H1 (cell line): Measurements from ENCODE around the gene MFAP4. TPM values are rescaled to one million over a fixed set of nuclear protein-coding genes. Genes with fewer than 3 reads are reported as not detected.

ENCODE experiments used
- CTCF ChIA-PET: fragments of 300-600 bp; sonication (Branson Sonifier 250); formaldehyde crosslinking; loops from one replicate; lab custom pipeline; 2021; ENCODE audit not compliant: partially characterized antibody; lab: Charles Lee
- POLR2A ChIA-PET: fragments of 300-600 bp; sonication (Branson Sonifier 250); formaldehyde crosslinking; loops from one replicate; lab custom pipeline; 2021; ENCODE audit warnings: inconsistent platforms; ENCODE audit not compliant: partially characterized antibody; lab: Charles Lee
- DNase-seq, 2 experiments: peaks; one replicate each; pipeline versions ENCODE4 v3.0.0 to v3.0.0-alpha.2; 2010 to 2022; ENCODE audit warnings: low spot score in 2 of 2, low read depth in 1 of 2, mixed read lengths in 1 of 2
- FAIRE-seq: peaks from 2 replicates; lab custom pipeline; 2011; peaks lifted over from hg19 to GRCh38; lab: Jason Lieb, UNC
- H2AFZ ChIP-seq: 2 replicates; pipeline ENCODE4 v1.8.1; 2012; ENCODE audit warnings: low read length, inconsistent platforms
- H2AK5ac ChIP-seq: 2 replicates; pipeline ENCODE4 v1.6.1; 2013; ENCODE audit warnings: low read depth, low read length
- H2BK120ac ChIP-seq: replicated peaks from 2 replicates; pipeline ENCODE3; 2013; ENCODE audit warnings: low read depth, low read length, inconsistent platforms
- H2BK12ac ChIP-seq: 2 replicates; pipeline ENCODE4 v1.6.1; 2013; ENCODE audit warnings: low read depth, low read length
- H2BK15ac ChIP-seq: 2 replicates; pipeline ENCODE4 v1.6.1; 2013; ENCODE audit warnings: low read length
- H2BK20ac ChIP-seq: 2 replicates; pipeline ENCODE4 v1.6.1; 2013; ENCODE audit warnings: low read length
- H2BK5ac ChIP-seq: 2 replicates; pipeline ENCODE4 v1.6.1; 2013; ENCODE audit warnings: low read depth, low read length
- H3K14ac ChIP-seq: 2 replicates; pipeline ENCODE4 v1.6.1; 2013; ENCODE audit warnings: inconsistent platforms; ENCODE audit not compliant: insufficient read length
- H3K18ac ChIP-seq: 2 replicates; pipeline ENCODE4 v1.6.1; 2013; ENCODE audit warnings: low read length; ENCODE audit errors: extremely low read depth
- H3K23ac ChIP-seq: 2 replicates; pipeline ENCODE4 v1.6.1; 2013; ENCODE audit warnings: inconsistent platforms; ENCODE audit not compliant: insufficient read length
- H3K23me2 ChIP-seq: 2 replicates; pipeline ENCODE4 v1.6.1; 2013; ENCODE audit warnings: low read depth, low read length
- H3K27ac ChIP-seq: 2 replicates; pipeline ENCODE4 v1.6.1; 2011; ENCODE audit warnings: low read depth, low read length, inconsistent platforms
- H3K27me3 ChIP-seq, 4 experiments: replicated peaks in 1 of 4; 1 replicate in 1 of 4; 2 replicates in 3 of 4; pipeline versions ENCODE4 v1.6.1 to v1.8.1; 2011 to 2013; ENCODE audit warnings: low read length in 3 of 4, mild to moderate bottlenecking in 3 of 4, inconsistent platforms in 2 of 4, mixed read lengths in 2 of 4, moderate library complexity in 1 of 4; ENCODE audit not compliant: control insufficient read depth in 3 of 4, insufficient read depth in 3 of 4; ENCODE audit errors: extremely low read depth in 1 of 4
- H3K36me3 ChIP-seq, 4 experiments: 2 replicates each; pipeline versions ENCODE4 v1.6.1 to v1.8.1; 2011 to 2013; ENCODE audit warnings: mild to moderate bottlenecking in 4 of 4, low read length in 3 of 4, moderate library complexity in 2 of 4, control low read depth in 1 of 4, inconsistent platforms in 1 of 4; ENCODE audit not compliant: insufficient read depth in 4 of 4, control insufficient read depth in 2 of 4
- H3K4ac ChIP-seq: replicated peaks from 2 replicates; pipeline ENCODE3; 2013; ENCODE audit warnings: low read length, low read depth, mixed read lengths, inconsistent platforms; ENCODE audit not compliant: insufficient read length
- H3K4me1 ChIP-seq, 4 experiments: replicated peaks in 1 of 4; 1 replicate in 1 of 4; 2 replicates in 3 of 4; pipeline versions ENCODE4 v1.6.1 to v1.8.1; 2011 to 2013; ENCODE audit warnings: low read length in 3 of 4, inconsistent platforms in 2 of 4, mixed read lengths in 1 of 4; ENCODE audit not compliant: insufficient read depth in 4 of 4, control insufficient read depth in 3 of 4
- H3K4me2 ChIP-seq, 2 experiments: 2 replicates each; pipeline versions ENCODE4 v1.6.1 to v1.8.1; 2011 to 2013; ENCODE audit warnings: low read depth in 2 of 2, low read length in 2 of 2, control low read depth in 1 of 2, inconsistent platforms in 1 of 2, mild to moderate bottlenecking in 1 of 2; ENCODE audit not compliant: insufficient read depth in 1 of 2
- H3K4me3 ChIP-seq, 4 experiments: fragments of 200-600, 300-600 bp in 1 of 4; sonication (generic), shearing (Covaris generic), sonication (Bioruptor Twin) in 1 of 4; 2 replicates each; pipeline versions ENCODE4 v1.5.1 to v1.8.1; 2011 to 2016; ENCODE audit warnings: low read length in 4 of 4, low read depth in 3 of 4, control low read depth in 2 of 4, inconsistent platforms in 2 of 4, mild to moderate bottlenecking in 2 of 4, mixed read lengths in 1 of 4, moderate library complexity in 1 of 4; ENCODE audit not compliant: insufficient read depth in 2 of 4; ENCODE audit errors: extremely low read depth in 1 of 4
- H3K56ac ChIP-seq: replicated peaks from 2 replicates; pipeline ENCODE3; 2013; ENCODE audit warnings: low read depth, mild to moderate bottlenecking, mixed read lengths, low read length, inconsistent platforms; ENCODE audit not compliant: insufficient read length
- H3K79me1 ChIP-seq: 2 replicates; pipeline ENCODE4 v1.6.1; 2013; ENCODE audit warnings: low read depth, low read length, control low read depth
- H3K79me2 ChIP-seq, 2 experiments: 2 replicates each; pipeline versions ENCODE4 v1.6.1 to v1.8.1; 2012 to 2013; ENCODE audit warnings: low read length in 2 of 2, mild to moderate bottlenecking in 2 of 2, inconsistent platforms in 1 of 2; ENCODE audit not compliant: insufficient read depth in 2 of 2, control insufficient read depth in 1 of 2
- H3K9ac ChIP-seq, 4 experiments: replicated peaks in 1 of 4; 1 replicate in 1 of 4; 2 replicates in 3 of 4; pipeline versions ENCODE4 v1.6.1 to v1.8.1; 2011 to 2013; ENCODE audit warnings: low read depth in 3 of 4, low read length in 3 of 4, control low read depth in 2 of 4, mild to moderate bottlenecking in 2 of 4, moderate library complexity in 2 of 4, inconsistent platforms in 1 of 4; ENCODE audit errors: extremely low read depth in 1 of 4
- H3K9me3 ChIP-seq, 2 experiments: 2 replicates each; pipeline versions ENCODE4 v1.6.1 to v1.8.1; 2012 to 2013; ENCODE audit warnings: mild to moderate bottlenecking in 2 of 2, moderate library complexity in 2 of 2, control low read depth in 1 of 2, inconsistent platforms in 1 of 2, low read depth in 1 of 2, low read length in 1 of 2, mixed read lengths in 1 of 2; ENCODE audit not compliant: insufficient read depth in 2 of 2
- H4K20me1 ChIP-seq, 2 experiments: replicated peaks in 1 of 2; 2 replicates each; pipeline versions ENCODE3 to v1.8.1; 2011 to 2013; ENCODE audit warnings: inconsistent platforms in 2 of 2, low read length in 2 of 2, mild to moderate bottlenecking in 1 of 2; ENCODE audit not compliant: insufficient read depth in 2 of 2, control insufficient read depth in 1 of 2
- H4K5ac ChIP-seq: 2 replicates; pipeline ENCODE4 v1.6.1; 2013; ENCODE audit warnings: low read length, low read depth, mixed read lengths, inconsistent platforms; ENCODE audit not compliant: insufficient read length
- H4K8ac ChIP-seq: 2 replicates; pipeline ENCODE4 v1.8.0; 2013; ENCODE audit warnings: mild to moderate bottlenecking, moderate library complexity, low read length, inconsistent platforms; ENCODE audit not compliant: insufficient read depth; ENCODE audit errors: extremely low read depth
- H4K91ac ChIP-seq: replicated peaks from 2 replicates; pipeline ENCODE3; 2013; ENCODE audit warnings: low read length, mixed read lengths, inconsistent platforms; ENCODE audit not compliant: insufficient read length
- CBX8 ChIP-seq: fragments of 300-800, 300-1000 bp; sonication (generic); IDR thresholded peaks from 2 replicates; pipeline ENCODE4 v1.7.1; 2016; ENCODE audit warnings: low read depth, low read length, borderline replicate concordance
- CEBPB ChIP-seq: IDR thresholded peaks from 2 replicates; pipeline ENCODE4 v1.6.1; 2012; ENCODE audit warnings: low read depth, low read length
- HDAC2 ChIP-seq, 2 experiments: fragments of 300-600 bp in 1 of 2; sonication (generic) in 1 of 2; IDR thresholded peaks; 2 replicates each; pipeline ENCODE4 v1.6.1; 2011 to 2012; ENCODE audit warnings: low read depth in 2 of 2, low read length in 2 of 2, mild to moderate bottlenecking in 2 of 2, moderate library complexity in 2 of 2, borderline replicate concordance in 1 of 2, inconsistent platforms in 1 of 2
- KDM4A ChIP-seq: IDR thresholded peaks from one replicate; pipeline ENCODE4 v1.7.1; 2012; ENCODE audit warnings: low read depth, mild to moderate bottlenecking, moderate library complexity, low read length, inconsistent platforms; ENCODE audit not compliant: severe bottlenecking
- NRF1 ChIP-seq: IDR thresholded peaks from 2 replicates; pipeline ENCODE4 v1.6.1; 2011; ENCODE audit warnings: mild to moderate bottlenecking, low read depth, low read length, improper control_type of control experiment
- RBBP5 ChIP-seq: IDR thresholded peaks from 2 replicates; pipeline ENCODE4 v1.7.1; 2012; ENCODE audit warnings: low read depth, mild to moderate bottlenecking, inconsistent platforms, low read length, moderate library complexity, borderline replicate concordance
- RFX5 ChIP-seq: IDR thresholded peaks from 2 replicates; pipeline ENCODE4 v1.6.1; 2011; ENCODE audit warnings: low read depth, low read length, improper control_type of control experiment, borderline replicate concordance
- RNF2 ChIP-seq: fragments of 200-900, 300-1000 bp; sonication (generic); IDR thresholded peaks from 2 replicates; pipeline ENCODE4 v1.7.1; 2016; ENCODE audit warnings: borderline replicate concordance, low read depth, mild to moderate bottlenecking, antibody characterized with exemption, low read length; ENCODE audit not compliant: poor library complexity, severe bottlenecking; ENCODE audit errors: missing control alignments
- SIN3A ChIP-seq, 2 experiments: IDR thresholded peaks in 1 of 2; conservative IDR thresholded peaks in 1 of 2; 2 replicates each; pipeline ENCODE4 v1.6.1; 2011 to 2012; ENCODE audit warnings: low read length in 2 of 2, improper control_type of control experiment in 1 of 2, low read depth in 1 of 2, mild to moderate bottlenecking in 1 of 2
- SIX5 ChIP-seq: IDR thresholded peaks from 2 replicates; pipeline ENCODE4 v1.6.1; 2011; ENCODE audit warnings: mild to moderate bottlenecking, low read depth, low read length
- SP4 ChIP-seq: IDR thresholded peaks from 2 replicates; pipeline ENCODE4 v1.6.1; 2012; ENCODE audit warnings: low read length, inconsistent platforms
- TAF7 ChIP-seq: optimal IDR thresholded peaks from 2 replicates; pipeline ENCODE3; 2011; ENCODE audit warnings: low read depth, mild to moderate bottlenecking, inconsistent platforms, low read length, moderate library complexity, borderline replicate concordance
- TCF12 ChIP-seq: IDR thresholded peaks from 2 replicates; pipeline ENCODE4 v1.6.1; 2011; ENCODE audit warnings: low read depth, mild to moderate bottlenecking, low read length
- TEAD4 ChIP-seq: IDR thresholded peaks from 2 replicates; pipeline ENCODE4 v1.6.1; 2012; ENCODE audit warnings: low read depth, low read length, inconsistent platforms, mixed read lengths
- WGBS, 2 experiments: shearing (Covaris generic) in 1 of 2; methylation state at CpG; one replicate each; pipeline versions ENCODE4 v1.1.6 to v1.1.7; 2013 to 2015; ENCODE audit warnings: low lambda C conversion rate in 2 of 2, mixed read lengths in 2 of 2, inconsistent platforms in 1 of 2, low coverage in 1 of 2, missing lambda C conversion rate in 1 of 2; ENCODE audit not compliant: insufficient replicate concordance in 2 of 2, insufficient coverage in 1 of 2, insufficient read length in 1 of 2; ENCODE audit errors: extremely low coverage in 1 of 2, missing lambda C conversion rate in 1 of 2; 5-methylcytosine and 5-hydroxymethylcytosine counted together
- polyA plus RNA-seq, 7 experiments: library from polyadenylated mRNA; depleted of rRNA in 3 of 7; stranded (reverse) in 5 of 7; unstranded in 2 of 7; fragments of >200 nt in 5 of 7; fragments of 200-250 nt in 2 of 7; gene quantifications; 1 replicate in 5 of 7; 2 replicates in 1 of 7; 4 replicates in 1 of 7; pipeline versions ENCODE4 v1.2.1 to v1.2.3, GENCODE V29; 2011 to 2013; ENCODE audit warnings: missing spikeins in 2 of 7, mixed read lengths in 2 of 7
- total RNA-seq: library from RNA; stranded (reverse); fragmentation: NEBNext Ultra II Directional; extraction: Animal tissue kit (Norgen Biotek cat#: 25700); gene quantifications from 2 replicates; pipeline ENCODE4 v1.2.1, GENCODE V29; 2021

Gene MFAP4
- total and polyA plus RNA-seq, 2 of the 8 experiments (the other 6 are each of a cell fraction or from before 2014, with no cell fraction given): 3.1 to 3.6 TPM

DNA sequence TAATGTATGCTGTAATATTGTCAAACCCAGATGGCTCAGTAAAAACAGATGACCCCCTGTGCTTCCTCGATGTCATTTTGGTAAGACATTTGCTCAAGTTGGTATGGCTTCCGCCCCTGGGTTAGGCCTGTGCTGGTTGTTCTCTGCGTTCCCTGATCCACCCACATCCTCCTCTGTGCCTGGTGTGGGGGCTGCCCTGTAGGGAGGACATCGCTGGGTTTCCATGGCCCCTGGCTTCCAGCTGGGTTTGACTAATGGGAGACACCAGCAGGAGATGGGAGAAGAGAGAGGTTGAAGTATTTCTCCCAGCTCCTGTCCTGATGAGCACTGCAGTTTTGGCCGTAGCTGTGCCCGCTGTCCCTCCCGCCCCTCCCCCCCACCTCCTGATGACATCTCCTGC is 4.4 kb upstream of the MFAP4 start:
- ChIA-PET POLR2A (interaction anchor here (1.0 to 1.7 kb wide), 3 partner anchors 11 to 53 kb away, joined by 3 to 4 read pairs (median 3); no protein-coding TSS in a partner anchor), CTCF (interaction anchor here (1.1 kb wide), 1 partner anchor 29 kb away, joined by 4 read pairs; the partner anchor contains the start of gene B9D1)
- no peak overlapping the region for H3K4ac ChIP-seq
- H3K79me1 ChIP-seq: no peaks in the 10 kb centered on the region
- DNase-seq (no peak), FAIRE-seq (no peak)
- no peak overlapping the region for H3K4me3 ChIP-seq
- H3K9me3 ChIP-seq: no peaks in the 10 kb centered on the region
- H4K8ac ChIP-seq: no peak overlapping the region
- no peak overlapping the region for H2BK20ac ChIP-seq
- no peak overlapping the region for H3K9ac ChIP-seq
- H3K23ac ChIP-seq: no peak overlapping the region
- H4K5ac ChIP-seq: no peak overlapping the region
- H2BK12ac ChIP-seq: peak overlapping the region; percentile 72; the same call in 1 of the 2 replicates
- no peak overlapping the region for H3K18ac ChIP-seq
- H3K27me3 ChIP-seq: no peaks in the 10 kb centered on the region
- peaks cover 3% of the 10 kb centered on the region; the same call in 1 of the 2 replicates for H3K23me2 ChIP-seq
- no peaks in the 10 kb centered on the region for H3K36me3 ChIP-seq
- WGBS, 2 experiments: 88% methylated on average over 4 of the region's 7 CpGs; no CpG with 5 or more reads in 1 of the 2 experiments
- H2BK15ac ChIP-seq: no peak overlapping the region
- no peak overlapping the region for H3K14ac ChIP-seq
- no peak overlapping the region for H2BK120ac ChIP-seq
- H2AK5ac ChIP-seq: no peak overlapping the region
- peak overlapping the region; percentile 48 for H4K91ac ChIP-seq
- H3K27ac ChIP-seq: no peak overlapping the region
- H2AFZ ChIP-seq: no peak overlapping the region
- H3K4me1 ChIP-seq: peaks cover 8 to 18% (median 13%) of the 10 kb centered on the region in 4 experiments
- no peak overlapping the region for H3K4me2 ChIP-seq
- no peaks in the 10 kb centered on the region for H4K20me1 ChIP-seq
- no peak overlapping the region for H3K56ac ChIP-seq
- H2BK5ac ChIP-seq: no peak overlapping the region
- H3K79me2 ChIP-seq: no peaks in the 10 kb centered on the region
- TF ChIP-seq SIN3A (conservative IDR thresholded peaks at IDR 0.05 in 1 of 2, IDR thresholded peaks at IDR 0.05 in 1 of 2; ENCODE audit: low read depth in 1 of 2, low read length in 2 of 2) (no peak), CBX8 (no peak), TCF12 (no peak), RBBP5 (no peak), NRF1 (no peak), HDAC2 (IDR thresholded peaks at IDR 0.05; ENCODE audit: borderline replicate concordance in 1 of 2, low read depth in 2 of 2, low read length in 2 of 2) (no peak), KDM4A (no peak), RNF2 (no peak), CEBPB (no peak), TAF7 (no peak), TEAD4 (no peak), RFX5 (no peak), SP4 (no peak), SIX5 (no peak)
